GM18520 (cell line): ENCODE results near the gene CACNA1A.
"Not testable (repeated sequence)": the region's sequence is repeated elsewhere in the genome, so short reads cannot be mapped to it uniquely, and the experiment has no call there.

ENCODE experiments used
- ATAC-seq: cut with Tn5 transposase; IDR thresholded peaks from one replicate; pipeline ENCODE4 v1.9.1; 2021; ENCODE audit not compliant: unreplicated experiment

CACNA1A gene

DNA sequence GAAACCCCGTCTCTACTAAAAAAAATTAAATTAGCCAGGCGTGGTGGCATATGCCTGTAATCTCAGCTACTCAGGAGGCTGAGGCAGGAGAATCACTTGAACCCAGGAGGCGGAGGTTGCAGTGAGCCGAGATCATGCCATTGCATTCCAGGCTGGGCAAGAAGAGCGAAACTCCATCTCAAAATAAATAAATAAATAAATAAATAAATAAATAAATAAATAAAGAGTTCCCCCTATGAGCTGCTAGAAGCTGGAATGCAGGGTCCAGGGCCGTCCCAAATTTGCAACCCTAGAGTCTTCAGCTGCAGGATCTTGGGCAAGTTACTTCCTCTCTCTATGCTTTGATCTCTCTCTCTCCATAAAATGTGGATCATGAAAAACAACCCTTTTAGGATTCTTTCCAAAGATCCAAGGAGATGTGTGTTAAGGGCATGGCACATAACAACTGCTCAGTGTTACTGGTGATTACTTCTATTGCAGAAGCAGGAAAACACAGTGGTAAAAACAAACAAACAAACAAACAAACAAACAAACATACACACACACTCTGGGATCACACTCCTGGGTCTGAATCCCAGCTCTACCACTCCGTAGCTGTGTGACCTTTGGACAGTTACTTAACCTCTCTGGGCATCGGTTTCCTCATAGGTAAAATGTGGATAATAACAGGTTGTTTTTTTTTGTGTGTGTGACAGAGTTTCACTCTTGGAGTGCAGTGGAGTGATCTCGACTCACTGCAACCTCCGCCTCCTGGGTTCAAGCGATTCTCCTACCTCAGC, 78.8 kb downstream of the CACNA1A start:
- ATAC-seq = no peak

DNA sequence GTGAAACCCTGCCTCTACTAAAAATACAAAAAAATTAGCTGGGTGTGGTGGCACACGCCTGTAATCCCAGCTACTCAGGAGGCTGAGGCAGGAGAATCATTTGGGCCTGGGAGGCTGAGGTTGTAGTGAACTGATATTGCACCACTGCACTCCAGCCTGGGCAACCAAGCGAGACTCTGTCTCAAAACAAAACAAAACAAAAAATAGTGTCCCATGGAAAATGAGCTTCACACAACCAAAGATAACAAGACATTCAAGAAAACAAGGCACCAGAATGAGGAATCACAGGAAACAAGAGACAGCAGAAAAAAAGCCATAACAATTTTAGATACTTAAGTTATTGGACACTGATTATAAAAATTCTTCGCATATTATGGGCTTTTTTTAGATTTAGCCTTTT, 80.4 kb downstream of the CACNA1A start:
- ATAC-seq = not testable (repeated sequence)

DNA sequence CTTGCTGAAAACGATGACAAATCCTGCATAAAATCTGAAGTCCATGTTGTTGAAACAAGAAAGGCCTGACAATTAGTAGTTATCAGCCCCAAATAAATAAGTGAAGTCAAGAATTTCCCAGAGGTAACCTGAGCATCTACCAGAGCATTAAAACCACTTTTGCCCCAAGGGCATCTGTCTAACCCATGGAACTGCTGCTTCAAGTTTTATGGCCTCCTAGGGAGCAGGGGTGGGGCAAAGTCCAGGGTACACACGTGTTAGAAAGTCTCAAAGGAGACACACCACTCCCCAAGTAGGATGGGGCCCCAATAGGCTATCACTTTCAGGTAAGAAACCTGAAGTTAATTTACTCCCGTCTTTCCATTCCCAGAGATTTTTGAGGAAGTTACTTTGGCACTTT, 81.1 kb downstream of the CACNA1A start:
- ATAC-seq = no peak

DNA sequence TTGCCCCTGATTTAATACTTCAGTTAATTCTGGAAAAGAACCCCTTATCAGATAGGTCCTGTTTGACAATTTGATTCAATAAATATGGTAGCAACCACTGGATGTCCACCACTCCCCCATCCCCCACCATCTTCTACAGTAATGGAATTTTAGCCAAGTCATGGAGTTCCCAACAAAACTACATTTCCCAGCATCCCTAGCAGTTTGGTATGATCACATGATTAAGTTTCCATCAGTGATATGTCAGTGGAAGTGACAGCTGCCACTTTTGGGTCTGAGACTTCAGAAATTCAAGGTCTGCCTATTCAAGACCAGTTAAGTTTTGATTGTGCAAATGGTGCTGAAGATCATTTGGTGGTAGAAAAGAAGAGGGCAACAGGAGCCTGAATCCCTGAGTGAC, 85.5 kb downstream of the CACNA1A start:
- ATAC-seq = no peak

DNA sequence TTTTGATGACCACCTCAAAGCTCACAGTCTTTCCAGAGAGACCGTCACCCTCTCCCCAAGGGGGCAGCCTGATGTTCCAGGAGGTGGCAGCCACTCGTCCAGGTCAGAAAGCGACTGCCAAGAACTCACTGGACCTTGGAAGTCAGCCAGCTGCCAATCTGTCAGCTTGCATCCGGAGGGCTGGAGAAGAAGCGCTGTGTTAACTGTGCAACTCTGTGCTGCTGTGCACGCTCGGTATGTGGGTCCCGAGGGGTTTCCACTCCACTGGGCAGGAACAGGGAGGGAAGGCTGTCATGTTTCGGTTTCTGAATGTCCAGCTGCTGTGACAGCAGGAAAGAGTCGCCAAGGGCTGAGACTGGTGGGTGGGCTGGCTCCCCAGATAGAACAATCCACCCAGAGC, 89.2 kb downstream of the CACNA1A start:
- no peak for ATAC-seq

DNA sequence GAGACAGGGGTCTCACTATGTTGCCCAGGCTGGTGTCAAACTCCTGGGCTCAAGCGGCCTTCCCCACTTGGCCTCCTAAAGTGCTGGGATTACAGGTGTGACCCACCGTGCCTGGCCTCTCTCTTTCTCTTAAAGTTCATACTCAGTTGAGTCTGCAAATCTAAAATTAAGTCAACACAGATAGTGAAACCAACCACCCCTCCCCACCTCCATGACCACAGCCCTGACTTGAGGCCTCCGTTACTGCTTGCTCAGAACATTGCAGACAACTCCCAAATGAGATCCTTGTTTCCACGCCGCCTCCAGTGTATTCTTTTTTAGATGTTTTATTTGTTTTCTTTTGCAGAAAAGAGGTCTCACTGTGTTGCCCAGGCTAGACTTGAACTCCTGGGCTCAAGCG, 94.4 kb downstream of the CACNA1A start:
- ATAC-seq = no peak

DNA sequence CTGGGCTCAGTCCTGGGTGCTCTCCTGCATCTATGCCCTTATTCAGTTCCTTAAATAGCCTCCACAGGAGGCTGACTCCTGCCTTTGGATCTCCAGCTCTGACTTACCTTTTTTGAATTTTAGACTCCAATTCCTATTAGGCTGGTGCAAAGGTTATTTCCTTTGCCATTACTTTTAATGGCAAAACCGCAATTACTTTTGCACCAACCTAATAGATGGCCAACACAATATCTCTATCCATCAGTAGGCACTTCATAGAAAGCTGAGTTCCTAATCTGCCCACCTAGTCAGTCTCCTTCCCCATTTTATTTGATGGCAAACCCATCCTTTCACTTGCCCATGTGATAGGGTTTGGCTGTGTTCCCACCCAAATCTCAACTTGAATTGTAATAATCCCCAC, 95.3 kb downstream of the CACNA1A start:
- no peak for ATAC-seq

DNA sequence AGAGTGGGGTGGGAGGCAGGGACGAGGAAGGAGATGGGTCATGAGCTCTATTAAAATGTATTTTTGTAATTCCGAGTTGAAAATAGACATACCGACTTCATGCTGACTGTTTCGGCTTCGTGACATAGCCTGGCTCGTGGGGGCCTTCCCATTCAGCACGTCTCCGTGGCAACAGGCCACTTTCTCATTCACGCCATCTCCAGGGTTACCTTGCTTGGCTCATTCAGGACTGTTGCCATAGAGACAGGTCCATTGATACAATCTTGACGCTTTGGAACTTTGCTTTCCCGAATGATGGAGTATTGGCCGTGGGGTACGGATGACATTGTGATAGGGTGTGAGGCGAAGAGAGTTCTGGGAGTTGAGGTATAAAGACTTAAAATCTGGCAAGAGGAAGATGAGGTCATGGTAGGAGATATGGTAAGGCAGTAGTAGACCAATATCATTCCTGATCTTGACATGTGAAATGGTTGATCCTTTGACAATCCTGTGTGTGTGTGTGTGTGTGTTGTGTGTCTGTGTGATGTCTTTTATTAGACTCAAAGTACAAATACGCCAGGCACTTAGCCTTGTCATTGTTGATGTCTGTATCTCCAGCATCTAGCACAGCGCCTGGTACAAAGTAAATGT, 97.3 kb downstream of the CACNA1A start:
- no peak for ATAC-seq

DNA sequence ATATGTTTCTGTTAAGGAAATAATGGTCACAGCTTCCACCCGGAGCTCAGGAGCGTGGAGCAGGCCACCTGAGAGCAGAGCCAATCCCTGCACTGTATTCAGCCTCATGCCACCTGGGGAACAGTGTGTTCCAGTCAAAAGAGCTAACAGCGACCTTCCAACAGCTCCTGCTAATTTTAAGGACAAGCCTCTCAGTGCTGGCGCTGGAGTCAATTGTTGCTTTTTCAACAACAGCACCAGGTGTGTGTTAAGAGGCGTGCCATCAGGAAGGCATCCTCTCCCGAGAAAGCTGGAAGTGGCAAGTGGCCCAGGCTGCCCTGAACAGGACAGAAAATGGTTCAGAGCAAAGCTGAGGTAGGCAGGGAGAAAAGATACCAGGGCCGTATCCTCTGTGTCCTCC, 102.0 kb downstream of the CACNA1A start:
- ATAC-seq = no peak

DNA sequence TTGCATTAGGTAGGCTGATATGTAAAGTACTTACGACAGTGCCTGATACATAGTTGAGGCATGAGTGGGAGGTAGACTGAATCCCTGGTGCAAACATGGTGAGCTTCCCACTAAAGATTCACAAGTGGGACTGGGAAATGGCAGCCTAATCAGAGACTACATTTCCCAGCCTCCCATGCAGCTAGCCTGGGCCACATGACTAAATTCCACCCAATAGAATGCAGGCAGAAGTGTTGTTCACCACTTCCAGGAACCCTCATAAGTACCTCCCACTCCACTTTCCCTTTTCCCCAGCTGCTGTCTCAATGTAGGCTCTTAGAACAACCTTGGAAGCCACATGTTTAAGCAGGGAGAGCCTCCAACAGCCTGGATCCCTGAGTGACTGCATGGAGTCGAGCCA, 104.9 kb downstream of the CACNA1A start:
- ATAC-seq = no peak

DNA sequence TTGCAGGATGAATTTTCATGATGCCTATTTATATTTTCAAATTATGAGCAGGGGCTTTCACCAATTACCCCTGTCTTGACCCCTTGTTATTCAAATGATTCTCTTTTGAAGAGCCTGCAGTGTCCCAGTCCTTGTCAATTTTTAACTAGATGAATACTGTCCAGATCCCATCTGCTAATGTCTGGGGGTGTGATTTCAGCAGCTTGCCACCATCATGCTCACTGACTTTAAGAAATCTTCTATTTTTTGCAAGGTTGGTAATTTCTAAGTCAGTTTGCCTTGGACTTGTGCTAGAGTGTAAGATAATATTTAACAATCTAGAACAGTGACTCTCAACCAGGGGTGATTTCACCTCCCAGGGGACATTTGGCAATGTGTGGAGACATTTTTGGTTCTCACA, 106.0 kb downstream of the CACNA1A start:
- ATAC-seq = no peak

DNA sequence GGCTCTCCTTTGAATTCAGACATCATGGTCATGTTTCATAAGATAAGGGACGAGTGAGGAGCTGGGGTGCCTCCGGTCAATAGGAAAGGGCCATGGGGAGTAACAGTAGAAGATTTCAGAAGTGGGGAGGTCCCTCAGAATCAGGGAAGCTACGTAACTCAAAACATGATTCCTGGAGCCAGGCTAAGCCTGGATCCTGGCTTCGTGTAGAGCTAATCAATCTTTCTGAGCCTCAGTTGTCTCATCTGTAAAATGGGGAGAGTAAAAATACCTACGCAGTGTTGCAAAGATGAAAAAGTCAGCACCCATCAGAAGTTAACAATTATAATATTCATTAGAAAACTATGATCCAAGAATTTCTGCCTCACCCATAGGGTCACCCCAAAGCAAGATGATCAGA, 106.5 kb downstream of the CACNA1A start:
- ATAC-seq = no peak

DNA sequence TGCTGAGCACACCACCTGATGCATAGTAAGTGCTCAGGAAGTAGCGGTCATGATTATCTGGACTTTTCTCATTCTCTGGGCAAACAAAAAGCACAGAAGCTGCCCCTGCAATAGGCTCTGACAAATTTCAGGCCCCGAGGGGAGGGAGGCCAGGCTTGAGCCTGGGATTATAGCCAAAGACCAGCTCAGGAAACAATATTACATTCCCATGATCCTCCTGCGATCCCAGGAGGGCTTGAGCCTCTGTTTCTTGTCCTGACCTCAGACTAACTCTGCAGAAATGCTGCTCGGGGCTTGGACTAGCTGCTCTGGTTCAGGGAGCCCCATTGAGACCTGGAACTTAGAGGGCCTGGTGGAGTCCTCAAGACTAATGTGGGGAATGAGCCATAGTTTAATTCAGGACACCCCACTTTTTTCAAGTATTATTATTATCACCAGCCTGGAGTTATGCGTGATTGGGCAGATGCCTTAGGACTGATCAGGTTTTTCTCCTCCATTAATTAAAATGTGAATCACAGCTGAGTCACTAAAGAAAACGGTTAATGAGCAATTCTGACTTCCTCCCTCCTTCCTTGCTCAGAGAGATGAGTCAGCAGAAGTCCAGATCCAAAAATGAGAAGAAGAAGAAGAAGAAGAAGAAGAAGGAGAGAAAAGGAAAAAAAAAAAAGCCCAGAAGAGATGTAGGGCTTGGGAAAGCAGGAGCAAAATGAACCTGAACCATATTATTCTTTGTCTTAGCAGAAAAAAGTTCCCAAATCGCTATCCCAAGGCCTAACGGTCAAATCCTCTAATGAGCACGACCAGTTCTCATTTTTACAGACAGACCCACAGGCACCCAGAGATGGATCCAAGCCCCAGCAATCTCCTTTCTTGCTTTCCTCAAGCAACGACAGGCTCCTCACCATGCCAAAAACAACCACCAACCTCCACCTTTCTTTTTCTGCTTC, 107.2 kb downstream of the CACNA1A start:
- ATAC-seq = no peak

DNA sequence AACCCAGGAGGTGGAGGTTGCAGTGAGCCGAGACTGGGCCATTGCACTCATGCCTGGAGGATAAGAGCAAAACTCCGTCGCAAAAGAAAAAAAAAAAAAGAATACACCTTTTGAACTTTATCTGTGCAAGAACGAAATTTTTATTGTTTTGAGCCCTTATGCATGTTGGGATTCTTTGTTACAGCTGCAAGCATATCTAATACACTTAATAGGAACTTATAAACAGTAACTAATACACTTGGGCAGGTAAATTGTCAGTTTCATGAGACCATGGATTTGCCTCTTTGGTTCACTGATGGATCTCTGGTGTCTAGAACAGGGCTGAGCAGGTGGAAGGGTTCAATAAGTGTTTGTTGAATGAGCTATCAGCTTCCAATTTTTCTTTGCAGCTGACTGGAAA, 108.1 kb downstream of the CACNA1A start:
- no peak for ATAC-seq

DNA sequence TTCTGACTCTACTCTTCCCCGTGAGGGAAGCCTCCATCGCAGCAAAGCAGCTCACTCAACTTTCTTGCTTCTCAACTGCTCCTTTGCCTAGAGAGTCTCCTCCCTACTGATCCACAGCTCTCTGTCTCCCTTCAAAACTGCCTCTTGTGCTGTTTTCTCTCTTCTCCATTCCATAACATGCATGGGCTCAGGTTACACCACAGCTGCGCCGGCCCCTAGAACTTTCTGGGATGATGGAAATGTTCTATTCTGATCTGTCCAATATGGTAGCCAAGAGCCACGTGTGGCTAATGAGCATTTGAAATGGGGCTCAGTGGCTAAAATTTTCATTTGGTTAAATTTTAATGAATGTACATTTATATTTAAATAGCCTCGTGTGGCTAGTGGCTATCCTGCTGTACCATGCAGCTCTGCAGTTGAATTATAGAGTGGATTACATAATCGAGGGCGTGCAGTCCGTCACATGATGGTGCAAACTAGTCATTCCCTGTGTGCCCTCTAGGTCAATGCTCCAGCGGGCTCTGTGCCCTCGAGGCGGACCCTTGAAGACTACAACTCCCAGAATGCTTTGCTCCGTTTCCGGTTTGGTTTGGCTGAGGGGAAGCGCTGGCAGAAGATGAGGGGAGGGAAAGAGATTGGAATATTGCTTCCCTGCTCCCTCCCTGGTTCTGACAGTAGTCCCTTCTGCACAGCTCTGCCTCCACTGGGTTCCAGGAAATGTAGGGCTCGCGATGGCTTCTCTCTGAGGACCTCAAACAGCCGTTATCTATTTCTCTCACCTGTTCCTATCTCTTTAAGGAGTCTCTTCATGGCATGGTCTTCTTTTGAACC, 109.8 kb downstream of the CACNA1A start:
- ATAC-seq = no peak

DNA sequence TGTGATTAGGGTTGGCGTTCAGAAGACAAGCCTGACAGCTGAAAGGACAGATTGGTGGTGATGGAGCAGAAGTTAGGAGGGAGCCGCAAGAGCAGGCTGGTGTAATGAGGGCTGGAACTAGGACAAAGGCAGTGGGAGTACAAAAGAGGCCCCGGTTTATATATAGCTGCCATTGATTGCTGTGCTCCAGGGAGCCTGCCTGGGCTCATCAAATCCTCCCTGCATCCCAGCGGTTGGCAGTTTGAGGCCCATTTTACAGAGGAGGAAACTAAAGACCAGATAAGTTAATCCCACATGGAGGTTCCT, 123.7 kb downstream of the CACNA1A start:
- ATAC-seq = no peak

DNA sequence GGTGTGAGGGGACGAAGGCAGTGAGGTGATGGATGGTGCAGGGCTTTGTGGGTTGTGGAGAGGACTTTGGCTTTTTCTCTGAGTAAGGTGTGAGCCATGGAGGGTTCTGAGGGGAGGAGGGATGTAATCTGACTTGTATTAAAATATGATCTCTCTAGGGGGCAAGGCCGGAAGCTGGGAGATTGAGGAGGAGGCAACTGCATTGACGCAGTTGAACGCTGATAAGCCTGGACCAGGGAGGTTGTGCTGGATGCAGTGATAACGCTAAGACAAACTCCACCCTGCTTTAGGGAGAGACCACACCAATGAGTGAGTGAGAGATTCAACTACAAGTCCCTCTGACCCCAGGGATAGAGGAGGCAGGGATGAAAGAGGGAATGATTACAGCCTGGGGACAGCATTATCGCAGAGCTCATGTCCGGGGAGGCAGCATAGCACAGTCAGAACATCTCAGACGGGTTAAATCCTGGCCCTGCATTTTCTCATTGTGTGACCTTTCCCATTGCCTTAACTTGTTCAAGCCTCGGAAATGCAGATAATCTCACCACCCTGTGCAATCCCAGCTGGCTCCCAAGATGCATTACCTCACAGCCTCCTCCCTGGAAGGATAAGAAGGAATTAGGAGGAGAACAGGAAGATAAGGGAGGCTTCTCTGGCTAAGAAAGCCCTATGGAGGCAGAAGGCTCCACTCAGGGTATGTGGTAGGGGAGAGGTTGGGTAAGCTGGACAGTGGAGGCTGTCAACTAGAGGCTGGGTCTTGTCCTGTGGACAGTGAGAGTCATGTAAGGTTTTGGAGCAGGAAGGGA, 124.2 kb downstream of the CACNA1A start:
- ATAC-seq = no peak

DNA sequence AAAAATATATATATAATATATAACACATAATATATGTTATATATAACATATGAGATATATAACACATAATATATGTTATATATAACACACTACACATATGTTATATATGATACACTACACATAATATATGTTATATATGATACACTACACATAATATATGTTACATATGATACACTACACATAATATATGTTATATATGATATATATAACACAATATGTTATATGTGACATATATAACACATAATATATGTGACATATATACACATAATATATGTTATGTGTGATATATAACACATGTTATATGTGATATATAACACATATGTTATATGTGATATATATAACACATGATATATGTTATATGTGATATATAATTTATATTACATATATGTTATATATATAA, 129.7 kb downstream of the CACNA1A start:
- no peak for ATAC-seq

DNA sequence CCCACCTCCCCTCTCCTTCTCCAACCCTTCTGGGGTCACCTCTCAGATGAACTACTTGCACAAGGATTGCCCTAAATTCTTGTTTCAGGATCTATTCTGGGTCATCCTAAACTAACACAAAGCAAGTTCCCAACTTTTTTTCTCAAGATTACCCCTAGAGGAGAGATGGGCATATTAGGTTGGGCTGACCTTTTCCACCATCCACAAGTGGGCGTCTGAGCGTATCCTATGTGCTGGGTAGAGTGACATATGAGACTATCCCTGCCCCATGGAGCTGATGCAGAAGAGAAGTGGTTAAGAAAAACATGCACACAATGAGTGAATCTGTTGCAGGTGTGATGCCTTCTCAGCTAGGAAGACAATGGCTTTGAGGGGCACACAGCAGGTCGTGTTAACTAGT, 132.7 kb downstream of the CACNA1A start:
- no peak for ATAC-seq

DNA sequence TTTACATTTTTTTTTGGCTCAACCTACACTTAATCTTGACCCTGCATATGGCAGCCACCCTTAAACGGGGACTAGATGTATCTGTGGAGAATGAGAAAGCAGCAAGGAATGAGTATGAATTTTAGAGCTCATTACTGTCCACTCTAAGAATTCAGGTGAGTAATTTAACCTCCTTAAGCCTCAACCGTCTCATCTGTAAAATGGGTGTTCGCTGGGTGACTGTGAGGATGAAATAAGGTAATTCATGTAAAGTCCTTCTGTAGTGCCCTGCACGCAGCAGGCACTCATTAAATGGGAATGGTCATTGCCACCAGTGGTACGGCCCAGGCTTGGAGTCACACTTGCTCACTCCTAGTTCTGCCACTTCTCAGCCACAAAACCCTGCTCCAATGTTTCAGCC, 135.3 kb downstream of the CACNA1A start:
- ATAC-seq = no peak
